Gastrocnemius medialis (tissue), 4 donors: Measurements from ENCODE around the gene ELL2.

Experiments
- CTCF ChIP-seq, 5 experiments: fragments of 450-650 bp in 3 of 5; fragments of 200-600 bp in 2 of 5; sonication (generic) in 2 of 5; IDR thresholded peaks in 4 of 5; conservative IDR thresholded peaks in 1 of 5; 1 replicate in 4 of 5; 2 replicates in 1 of 5; pipeline ENCODE4 v1.5.1; 2016 to 2019; ENCODE audit warnings: antibody characterized with exemption in 5 of 5, mild to moderate bottlenecking in 3 of 5, moderate library complexity in 3 of 5
- POLR2A ChIP-seq, 2 donors: fragments of 450-650 bp; IDR thresholded peaks; one replicate each; pipeline ENCODE4 v1.6.1; 2017; ENCODE audit warnings: antibody characterized with exemption in 2 of 2, mild to moderate bottlenecking in 2 of 2, moderate library complexity in 2 of 2

GRCh38 chr5:95846554-95847260 lies 114.9 kb downstream of the ELL2 start:
- no peak for TF ChIP-seq POLR2A (IDR thresholded peaks at IDR 0.05)
- TF ChIP-seq CTCF (IDR thresholded peaks at IDR 0.05 in 4 of 5, conservative IDR thresholded peaks at IDR 0.05 in 1 of 5), result peak; percentile 92 to 97 (median 94)
